Pancreas (tissue), 10 donors: ENCODE results near the gene STAB2. TPM values are rescaled to one million over a fixed set of nuclear protein-coding genes. Genes with fewer than 3 reads are reported as not detected.

Experiments used
- ATAC-seq, 4 donors: fragments of 200-7000 bp; cut with Tn5 transposase; one replicate each; pipeline versions ENCODE4 v1.8.0 to v1.9.1; 2020; ENCODE audit warnings: mild to moderate bottlenecking in 4 of 4, moderate library complexity in 4 of 4
- DNase-seq, 6 donors: peaks; one replicate each; pipeline ENCODE4 v3.0.0-alpha.2; 2020
- FAIRE-seq: peaks from 2 replicates; lab custom pipeline; 2012; peaks lifted over from hg19 to GRCh38; lab: Jason Lieb, UNC
- H3K27ac ChIP-seq, 4 donors: fragments of 200-600 bp; sonication (generic); 1 replicate in 3 of 4; 2 replicates in 1 of 4; pipeline versions ENCODE4 v1.5.0 to v1.8.0; 2020
- H3K27me3 ChIP-seq, 4 donors: fragments of 200-600 bp; one replicate each; pipeline ENCODE4 v1.8.0; 2021
- H3K36me3 ChIP-seq, 3 donors: fragments of 200-600 bp; sonication (generic) in 1 of 3; one replicate each; pipeline versions ENCODE4 v1.5.0 to v1.8.0; 2020 to 2021
- H3K4me1 ChIP-seq, 3 donors: fragments of 200-600 bp; one replicate each; pipeline ENCODE4 v1.8.0; 2021
- H3K4me3 ChIP-seq, 4 donors: fragments of 200-600 bp; sonication (generic) in 2 of 4; one replicate each; pipeline versions ENCODE4 v1.5.0 to v1.8.0; 2020 to 2021
- H3K9me3 ChIP-seq, 4 donors: fragments of 200-600 bp; one replicate each; pipeline ENCODE4 v1.8.0; 2021
- WGBS, 2 donors: extraction: QIAGEN DNeasy Blood & Tissue Kit; methylation state at CpG; one replicate each; pipeline ENCODE4 v1.1.7; 2013; 5-methylcytosine and 5-hydroxymethylcytosine counted together
- intact Hi-C, 3 donors: fragments of 100-400 bp; cut with DNase I; formaldehyde crosslinking; loops; one replicate each; pipeline versions ENCODE4 v1.11.1 to v1.14.2; 2022
- polyA plus RNA-seq, 2 donors: library from polyadenylated mRNA; stranded (reverse); fragments of 200-250 nt; gene quantifications; one replicate each; pipeline ENCODE4 v1.2.3, GENCODE V29; 2013
- total RNA-seq, 6 donors: library from RNA; stranded (reverse); fragmentation: NEBNext Ultra II Directional in 4 of 6; extraction: Animal tissue kit (Norgen Biotek cat#: 25700) in 4 of 6; gene quantifications; one replicate each; pipeline versions ENCODE4 v1.2.1 to v1.2.4, GENCODE V29; 2021 to 2023
- TF ChIP-seq, protein P1 (sequence below), 4 donors: fragments of 200-600 bp; sonication (generic) in 3 of 4; IDR thresholded peaks; one replicate each; pipeline versions ENCODE4 v1.5.0 to v1.8.0; 2021; ENCODE audit warnings: antibody characterized with exemption in 4 of 4
- donor health status: healthy with polysubstance abuse.
- donor health status: DM: no; HTN: no; CAD: no; lungs with moderate emphysema.
- donor health status: DM: no; HTN: no; CAD: no.
- donor health status: control.
- donor health status: control.
- donor health status: Bipolar disorder and iron deficiency.
- donor health status: DM: yes; HTN: yes; CAD: no.
- donor health status: DM: no; HTN: no; CAD: no.
- donor health status: DM: no; HTN: no; CAD: no.
- donor health status: DM: yes; HTN: yes; CAD: no.

Gene STAB2
- total and polyA plus RNA-seq, 8 donors: under 0.01 to 0.16 (median 0.08) TPM; not detected in 1

DNA sequence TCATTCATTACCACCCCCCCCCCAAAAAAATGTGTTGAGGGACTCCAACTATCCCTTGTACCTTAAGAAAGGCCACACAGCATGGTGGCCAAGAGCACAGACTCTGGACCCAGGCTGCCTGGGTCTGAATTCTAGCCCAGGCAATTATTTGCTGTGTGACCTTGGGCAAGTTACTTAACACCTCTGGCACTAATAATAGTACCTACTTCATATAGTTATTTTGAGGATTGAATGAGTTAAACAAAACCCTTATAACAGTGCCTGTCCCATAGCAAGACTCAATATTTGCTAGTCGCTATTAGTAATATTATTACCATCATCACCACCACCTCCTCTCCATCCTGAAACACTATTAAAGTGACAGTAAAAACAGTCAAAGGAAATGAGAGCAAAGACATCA lies 216.8 kb downstream of the STAB2 start:
- peaks cover 6 to 24% (median 17%) of the 10 kb centered on the region in 3 donors for H3K4me1 ChIP-seq
- no peaks in the 10 kb centered on the region for H3K36me3 ChIP-seq
- TF ChIP-seq, protein P1, sequence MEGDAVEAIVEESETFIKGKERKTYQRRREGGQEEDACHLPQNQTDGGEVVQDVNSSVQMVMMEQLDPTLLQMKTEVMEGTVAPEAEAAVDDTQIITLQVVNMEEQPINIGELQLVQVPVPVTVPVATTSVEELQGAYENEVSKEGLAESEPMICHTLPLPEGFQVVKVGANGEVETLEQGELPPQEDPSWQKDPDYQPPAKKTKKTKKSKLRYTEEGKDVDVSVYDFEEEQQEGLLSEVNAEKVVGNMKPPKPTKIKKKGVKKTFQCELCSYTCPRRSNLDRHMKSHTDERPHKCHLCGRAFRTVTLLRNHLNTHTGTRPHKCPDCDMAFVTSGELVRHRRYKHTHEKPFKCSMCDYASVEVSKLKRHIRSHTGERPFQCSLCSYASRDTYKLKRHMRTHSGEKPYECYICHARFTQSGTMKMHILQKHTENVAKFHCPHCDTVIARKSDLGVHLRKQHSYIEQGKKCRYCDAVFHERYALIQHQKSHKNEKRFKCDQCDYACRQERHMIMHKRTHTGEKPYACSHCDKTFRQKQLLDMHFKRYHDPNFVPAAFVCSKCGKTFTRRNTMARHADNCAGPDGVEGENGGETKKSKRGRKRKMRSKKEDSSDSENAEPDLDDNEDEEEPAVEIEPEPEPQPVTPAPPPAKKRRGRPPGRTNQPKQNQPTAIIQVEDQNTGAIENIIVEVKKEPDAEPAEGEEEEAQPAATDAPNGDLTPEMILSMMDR (IDR thresholded peaks at IDR 0.05): no peak
- no peaks in the 10 kb centered on the region for H3K9me3 ChIP-seq
- ATAC-seq: no peak
- no peak for FAIRE-seq
- no peak for DNase-seq
- no peak overlapping the region for H3K27ac ChIP-seq
- intact Hi-C loops: no loop called here
- no peaks in the 10 kb centered on the region for H3K27me3 ChIP-seq
- 95 to 98% methylated on average over 1 of the region's 1 CpG for WGBS, 2 donors
- no peak overlapping the region for H3K4me3 ChIP-seq

DNA sequence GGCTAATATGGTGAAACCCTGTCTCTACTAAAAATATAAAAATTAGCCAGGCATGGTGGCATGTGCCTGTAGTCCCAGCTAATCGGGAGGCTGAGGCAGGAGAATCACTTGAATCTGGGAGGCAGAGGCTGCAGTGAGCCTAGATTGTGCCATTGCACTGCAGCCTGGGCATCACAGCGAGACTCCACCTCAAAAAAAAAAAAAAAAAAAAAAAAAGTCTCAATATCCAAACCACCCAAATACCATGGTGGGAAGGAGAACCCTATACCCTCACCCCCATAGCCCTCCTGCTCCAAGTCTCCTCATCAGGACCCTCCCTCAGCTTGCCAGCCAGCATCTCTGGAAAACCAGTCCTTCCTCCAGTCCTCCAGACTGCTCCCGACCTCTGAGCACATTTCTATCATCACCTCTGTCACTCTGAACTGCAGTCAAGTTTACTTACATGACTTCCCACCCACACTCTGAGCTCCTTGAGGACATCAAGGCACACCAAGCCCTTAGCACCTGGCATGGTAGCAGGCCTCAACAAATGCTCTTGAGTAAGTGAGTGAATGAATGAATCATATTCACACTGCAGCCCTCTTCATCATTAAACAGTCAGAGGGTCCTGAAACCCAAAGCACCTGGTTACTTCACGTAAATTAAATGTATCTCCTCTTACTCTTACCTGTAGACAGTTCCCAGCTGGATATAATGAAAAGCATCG lies 218.7 kb downstream of the STAB2 start:
- Histone ChIP-seq H3K27ac (peak overlapping the region in 1 of 4 donors; percentile 20), H3K9me3 (no peaks in the 10 kb centered on the region), H3K36me3 (no peaks in the 10 kb centered on the region), H3K4me1 (peaks cover 0 to 12% (median 2%) of the 10 kb centered on the region in 3 donors), H3K27me3 (no peaks in the 10 kb centered on the region), H3K4me3 (no peak overlapping the region)
- no peak for ATAC-seq
- TF ChIP-seq, protein P1 (IDR thresholded peaks at IDR 0.05): no peak
- no peak for FAIRE-seq
- intact Hi-C loops: no loop called here
- no peak for DNase-seq
- 93 to 98% methylated on average over 5 of the region's 5 CpGs for WGBS, 2 donors

DNA sequence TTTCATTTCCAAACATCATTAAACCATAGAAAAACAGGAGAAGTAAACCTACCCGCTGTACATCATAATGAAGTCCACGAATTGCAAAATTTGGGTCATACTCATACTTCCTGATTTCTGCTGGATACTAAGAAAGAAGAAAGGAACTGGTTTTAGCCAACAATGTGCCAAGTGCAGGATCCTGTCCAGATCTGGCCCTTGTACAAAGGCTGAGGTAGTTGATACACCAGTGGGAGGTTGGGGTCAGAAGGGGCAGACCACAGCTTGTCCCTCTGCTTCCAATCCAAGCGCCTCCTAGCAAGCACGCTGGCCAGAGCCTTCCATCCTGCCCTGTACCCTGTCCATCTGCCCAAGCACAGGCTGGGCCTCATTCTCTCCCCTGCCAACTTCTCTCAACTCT lies 219.7 kb downstream of the STAB2 start:
- intact Hi-C loops: no loop called here
- no peaks in the 10 kb centered on the region for H3K27me3 ChIP-seq
- H3K36me3 ChIP-seq: no peaks in the 10 kb centered on the region
- WGBS, 2 donors: 86 to 91% methylated on average over 4 of the region's 4 CpGs
- no peak for FAIRE-seq
- H3K9me3 ChIP-seq: no peaks in the 10 kb centered on the region
- H3K4me1 ChIP-seq: peaks cover 0 to 12% (median 0%) of the 10 kb centered on the region in 3 donors
- TF ChIP-seq, protein P1 (IDR thresholded peaks at IDR 0.05): no peak
- ATAC-seq: peak in 2 of 4 donors; percentile 26 to 28
- no peak overlapping the region for H3K4me3 ChIP-seq
- H3K27ac ChIP-seq: no peak overlapping the region
- no peak for DNase-seq

DNA sequence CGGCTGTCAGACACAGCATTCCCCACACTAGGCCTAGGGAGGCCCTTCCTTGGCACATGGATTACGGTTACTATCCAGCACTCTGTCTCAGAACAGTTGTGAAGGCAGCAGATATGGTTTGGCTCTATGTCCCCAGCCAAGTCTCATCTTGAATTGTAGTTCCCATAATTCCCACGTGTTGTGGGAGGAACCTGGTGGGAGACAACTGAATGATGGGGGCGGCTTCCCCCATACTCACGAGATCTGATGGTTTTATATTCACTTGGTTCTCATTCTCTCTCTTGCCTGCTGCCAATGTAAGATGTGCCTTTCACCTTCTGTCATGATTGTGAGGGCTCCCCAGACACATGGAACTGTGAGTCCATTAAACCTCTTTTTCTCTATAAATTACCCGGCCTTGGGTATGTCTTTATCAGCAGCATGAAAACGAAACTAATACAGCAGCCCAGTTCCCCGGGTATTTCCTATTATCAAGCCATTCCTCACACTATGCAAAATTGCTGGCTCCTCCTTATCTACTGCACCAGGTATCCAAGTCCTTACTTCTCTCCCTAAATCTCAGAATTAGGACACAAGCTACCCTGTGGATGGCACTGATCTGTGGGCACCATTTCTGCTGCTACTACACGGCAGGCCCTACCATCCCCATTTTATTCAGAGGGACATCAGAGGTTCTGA lies 220.6 kb downstream of the STAB2 start:
- Histone ChIP-seq H3K36me3 (no peaks in the 10 kb centered on the region), H3K4me3 (no peak overlapping the region), H3K9me3 (no peaks in the 10 kb centered on the region), H3K4me1 (peaks cover 0 to 12% (median 0%) of the 10 kb centered on the region in 3 donors), H3K27ac (no peak overlapping the region), H3K27me3 (no peaks in the 10 kb centered on the region)
- TF ChIP-seq, protein P1 (IDR thresholded peaks at IDR 0.05): no peak
- ATAC-seq (peak in 1 of 4 donors; percentile 47), DNase-seq (no peak), FAIRE-seq (no peak)
- intact Hi-C loops: no loop called here
- 77 to 79% methylated on average over 9 of the region's 9 CpGs for WGBS, 2 donors
